K562 (cell line): ENCODE data around the gene SHROOM3.

ENCODE experiments used
- CTCF ChIP-seq, 3 experiments: IDR thresholded peaks in 2 of 3; conservative IDR thresholded peaks in 1 of 3; 2 replicates each; pipeline ENCODE4 v1.5.1; 2011 to 2012; ENCODE audit warnings: low read length in 3 of 3, mild to moderate bottlenecking in 3 of 3, control low read depth in 2 of 3, improper control_type of control experiment in 1 of 3, inconsistent platforms in 1 of 3, low read depth in 1 of 3, mixed read lengths in 1 of 3, moderate library complexity in 1 of 3; ENCODE audit not compliant: insufficient read depth in 2 of 3
- PML ChIP-seq: IDR thresholded peaks from 2 replicates; pipeline ENCODE4 v1.6.1; 2012; ENCODE audit warnings: low read length, inconsistent platforms
- SOX6 ChIP-seq: fragments of 450-650 bp; IDR thresholded peaks from 2 replicates; pipeline ENCODE4 v1.6.1; 2014; ENCODE audit warnings: mild to moderate bottlenecking
- ZC3H11A ChIP-seq: IDR thresholded peaks from 2 replicates; pipeline ENCODE4 v1.6.1; 2012; ENCODE audit warnings: low read depth, low read length, improper control_type of control experiment
- TF ChIP-seq, protein P1 (sequence below): sonication (generic); formaldehyde crosslinking; IDR thresholded peaks from 2 replicates; pipeline ENCODE4 v1.8.1; 2023; ENCODE audit warnings: mild to moderate bottlenecking, missing genetic modification reagents

DNA sequence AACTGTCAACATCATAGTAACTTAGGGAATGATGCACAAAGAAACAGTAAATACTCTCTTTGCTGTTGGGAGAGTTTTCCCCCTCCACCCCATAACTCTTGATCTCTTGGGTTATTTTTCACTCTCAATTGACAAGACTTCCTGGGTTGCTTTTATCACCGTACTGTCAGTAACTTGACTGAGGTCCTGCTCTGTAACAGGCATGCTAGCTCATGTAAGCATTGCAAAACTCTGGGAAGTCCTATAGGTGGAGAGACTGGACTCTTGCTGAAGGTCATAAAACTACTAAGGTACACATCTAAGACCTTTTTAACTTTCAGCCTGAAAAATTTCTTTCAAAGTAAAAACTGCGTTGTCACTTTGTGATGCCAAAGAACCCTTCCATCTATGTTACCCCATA is 10.9 kb downstream of the SHROOM3 start:
- TF ChIP-seq CTCF (IDR thresholded peaks at IDR 0.05 in 2 of 3, conservative IDR thresholded peaks at IDR 0.05 in 1 of 3; ENCODE audit: insufficient read depth in 2 of 3, low read depth in 1 of 3, low read length in 3 of 3) (no peak), PML (no peak), SOX6 (no peak), ZC3H11A (no peak)
- TF ChIP-seq, protein P1, sequence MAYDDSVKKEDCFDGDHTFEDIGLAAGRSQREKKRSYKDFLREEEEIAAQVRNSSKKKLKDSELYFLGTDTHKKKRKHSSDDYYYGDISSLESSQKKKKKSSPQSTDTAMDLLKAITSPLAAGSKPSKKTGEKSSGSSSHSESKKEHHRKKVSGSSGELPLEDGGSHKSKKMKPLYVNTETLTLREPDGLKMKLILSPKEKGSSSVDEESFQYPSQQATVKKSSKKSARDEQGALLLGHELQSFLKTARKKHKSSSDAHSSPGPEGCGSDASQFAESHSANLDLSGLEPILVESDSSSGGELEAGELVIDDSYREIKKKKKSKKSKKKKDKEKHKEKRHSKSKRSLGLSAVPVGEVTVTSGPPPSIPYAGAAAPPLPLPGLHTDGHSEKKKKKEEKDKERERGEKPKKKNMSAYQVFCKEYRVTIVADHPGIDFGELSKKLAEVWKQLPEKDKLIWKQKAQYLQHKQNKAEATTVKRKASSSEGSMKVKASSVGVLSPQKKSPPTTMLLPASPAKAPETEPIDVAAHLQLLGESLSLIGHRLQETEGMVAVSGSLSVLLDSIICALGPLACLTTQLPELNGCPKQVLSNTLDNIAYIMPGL (CRISPR knock-in tag) = no peak
